ENCODE results near the gene TMEM98.
"Not testable (repeated sequence)": the region's sequence is repeated elsewhere in the genome, so short reads cannot be mapped to it uniquely, and the experiment has no call there.

The TMEM98 gene

GRCh38 chr17:32916134-32916533 is 11.8 kb upstream of the TMEM98 start:
- no peak for DNase-seq

GRCh38 chr17:32917081-32917480 is 10.9 kb upstream of the TMEM98 start:
- no peak for DNase-seq

GRCh38 chr17:32917842-32918241 is 10.1 kb upstream of the TMEM98 start:
- no peak for DNase-seq

GRCh38 chr17:32919876-32920275 is 8.1 kb upstream of the TMEM98 start:
- not testable (repeated sequence) for DNase-seq

GRCh38 chr17:32920293-32920692 is 7.7 kb upstream of the TMEM98 start:
- DNase-seq = no peak

GRCh38 chr17:32921017-32921416 is 6.9 kb upstream of the TMEM98 start:
- DNase-seq = no peak

DNA sequence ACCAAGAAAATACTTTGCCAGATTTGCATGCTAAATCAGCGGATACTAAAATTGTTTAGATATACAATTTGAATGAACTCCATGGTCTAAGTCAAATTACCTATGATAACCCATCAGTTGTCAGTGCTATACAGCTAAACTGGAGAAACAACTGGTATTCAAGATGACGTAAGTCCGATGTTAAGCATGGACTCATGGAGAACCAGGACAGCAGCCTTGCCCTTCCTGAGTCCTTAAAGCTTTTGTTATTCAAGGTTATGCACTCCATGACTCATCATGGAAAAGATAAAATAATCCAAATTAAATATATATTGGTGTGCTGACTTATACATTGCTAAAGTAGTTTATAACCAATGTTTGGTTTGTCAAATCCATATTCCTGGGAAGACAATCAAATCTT is 4.0 kb upstream of the TMEM98 start:
- not testable (repeated sequence) for DNase-seq

DNA sequence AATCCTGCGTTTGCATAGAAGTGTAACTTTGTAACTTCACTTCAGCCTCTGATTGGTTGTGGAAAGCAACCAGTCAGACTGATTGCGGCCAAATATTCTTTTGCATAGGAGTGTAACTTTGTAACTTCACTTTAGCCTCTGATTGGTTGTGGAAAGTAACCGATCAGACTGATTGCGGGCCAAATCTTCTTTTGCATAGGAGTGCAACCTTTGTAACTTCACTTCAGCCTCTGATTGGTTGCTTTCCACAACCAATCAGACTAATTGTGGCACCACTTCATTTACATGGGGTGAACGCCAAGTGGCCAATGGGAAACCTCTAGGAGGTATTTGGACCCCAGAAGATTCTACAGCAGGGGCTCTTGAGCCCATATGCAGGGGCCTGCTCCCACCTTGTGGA is 1.8 kb upstream of the TMEM98 start:
- no peak for DNase-seq

- DNase-seq = not testable (repeated sequence)
These were observed 1.2 kb upstream of the TMEM98 start for GRCh38 chr17:32926789-32927188.

GRCh38 chr17:32927201-32927723 is 691 bp upstream of the TMEM98 start:
- DNase-seq = no peak

DNA sequence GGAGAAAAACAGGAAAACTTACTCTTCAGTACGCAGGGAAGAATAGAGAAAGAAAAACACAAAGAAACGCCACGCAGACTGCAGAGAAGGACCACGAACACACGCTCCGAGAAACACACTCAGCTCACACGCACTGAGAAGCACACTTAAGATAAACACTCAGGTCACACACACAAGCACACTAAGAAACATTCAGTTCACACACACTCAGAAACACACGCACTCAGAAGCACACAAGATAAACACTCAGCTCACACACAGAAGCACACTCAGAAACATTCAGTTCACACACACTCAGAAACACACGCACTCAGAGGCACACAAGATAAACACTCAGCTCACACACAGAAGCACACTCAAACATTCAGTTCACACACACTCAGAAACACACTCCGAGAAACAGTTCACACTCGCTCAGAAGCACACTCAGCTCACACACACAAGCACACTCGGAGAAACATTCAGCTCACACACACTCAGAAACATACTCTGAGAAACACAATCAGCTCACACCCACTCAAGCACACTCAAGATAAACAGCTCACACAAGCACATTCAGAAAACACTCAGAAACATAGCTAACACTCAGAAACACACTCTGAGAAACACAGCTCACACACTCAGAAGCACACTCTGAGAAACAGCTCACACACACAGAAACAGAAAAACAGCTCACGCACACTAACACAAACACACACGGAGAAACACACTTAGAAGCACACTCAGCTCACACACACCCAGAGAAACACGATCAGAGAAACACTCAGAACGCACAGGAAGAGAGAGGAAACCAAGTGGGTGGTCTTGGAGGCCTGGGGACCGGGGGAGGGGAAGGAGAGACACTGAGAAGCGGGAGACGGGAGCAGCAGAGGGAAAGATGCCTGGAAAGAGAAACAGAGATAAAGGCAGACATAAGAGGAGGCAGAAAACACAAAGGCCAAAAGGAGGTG is 908 bp downstream of the TMEM98 start:
- no peak for DNase-seq

DNA sequence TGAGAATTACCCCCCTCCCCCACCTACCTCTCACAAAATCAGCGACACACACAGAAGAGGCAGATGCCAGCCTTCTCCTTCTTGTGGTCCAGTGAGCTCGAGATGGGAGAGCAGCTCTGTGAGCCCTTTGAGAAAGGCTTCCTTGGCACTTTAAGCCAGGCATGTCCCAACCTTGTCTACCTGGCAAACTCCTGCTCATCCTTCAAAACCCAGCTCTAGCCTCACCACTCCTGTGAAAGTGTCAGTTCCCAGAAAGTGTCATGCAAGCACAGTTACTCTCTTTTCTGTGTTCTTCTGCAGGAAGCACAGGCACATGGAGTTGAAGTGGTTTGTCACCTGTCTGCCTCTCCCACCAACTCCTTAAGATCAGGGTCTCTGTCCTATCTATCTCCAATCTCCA is 1.6 kb downstream of the TMEM98 start:
- DNase-seq = no peak

GRCh38 chr17:32930512-32930911 is 2.6 kb downstream of the TMEM98 start:
- no peak for DNase-seq

GRCh38 chr17:32931686-32932085 is 3.7 kb downstream of the TMEM98 start:
- no peak for DNase-seq

DNA sequence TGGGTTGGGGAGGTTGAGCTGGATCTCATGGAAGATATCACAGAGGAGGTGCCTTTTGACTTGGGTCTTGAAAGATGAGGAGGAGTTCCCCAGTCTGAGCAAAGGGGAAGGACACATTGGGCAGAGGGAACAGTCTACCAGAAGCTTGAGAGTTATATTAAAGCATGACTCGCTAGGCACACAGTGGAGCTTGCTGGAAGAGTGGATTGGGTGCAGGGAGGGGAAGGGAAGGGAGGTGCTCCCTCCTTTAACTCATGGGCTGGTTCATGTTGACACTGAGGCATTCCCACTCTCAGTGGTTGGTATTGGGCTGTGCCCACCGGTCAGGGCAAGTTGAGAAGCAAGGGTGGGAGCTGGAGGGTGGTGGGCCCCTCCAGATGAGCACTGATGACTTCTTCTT is 5.9 kb downstream of the TMEM98 start:
- no peak for DNase-seq

- no peak for DNase-seq
These were observed 7.8 kb downstream of the TMEM98 start for GRCh38 chr17:32935726-32936125.

- no peak for DNase-seq
These were observed 8.4 kb downstream of the TMEM98 start for GRCh38 chr17:32936186-32936893.

GRCh38 chr17:32936894-32937500 is 9.0 kb downstream of the TMEM98 start:
- peak; percentile 63 to 66 for DNase-seq

DNA sequence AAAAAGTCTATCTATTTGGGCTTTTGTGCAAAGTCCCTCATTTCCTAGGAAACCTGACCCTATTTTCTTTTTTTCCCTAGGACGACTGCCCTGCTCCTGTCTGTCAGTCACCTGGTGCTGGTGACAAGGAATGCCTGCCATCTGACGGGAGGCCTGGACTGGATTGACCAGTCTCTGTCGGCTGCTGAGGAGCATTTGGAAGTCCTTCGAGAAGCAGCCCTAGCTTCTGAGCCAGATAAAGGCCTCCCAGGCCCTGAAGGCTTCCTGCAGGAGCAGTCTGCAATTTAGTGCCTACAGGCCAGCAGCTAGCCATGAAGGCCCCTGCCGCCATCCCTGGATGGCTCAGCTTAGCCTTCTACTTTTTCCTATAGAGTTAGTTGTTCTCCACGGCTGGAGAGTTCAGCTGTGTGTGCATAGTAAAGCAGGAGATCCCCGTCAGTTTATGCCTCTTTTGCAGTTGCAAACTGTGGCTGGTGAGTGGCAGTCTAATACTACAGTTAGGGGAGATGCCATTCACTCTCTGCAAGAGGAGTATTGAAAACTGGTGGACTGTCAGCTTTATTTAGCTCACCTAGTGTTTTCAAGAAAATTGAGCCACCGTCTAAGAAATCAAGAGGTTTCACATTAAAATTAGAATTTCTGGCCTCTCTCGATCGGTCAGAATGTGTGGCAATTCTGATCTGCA is 12.9 kb downstream of the TMEM98 start:
- no peak for DNase-seq

- no peak for DNase-seq
These were observed 13.6 kb downstream of the TMEM98 start for GRCh38 chr17:32941419-32942032.

DNA sequence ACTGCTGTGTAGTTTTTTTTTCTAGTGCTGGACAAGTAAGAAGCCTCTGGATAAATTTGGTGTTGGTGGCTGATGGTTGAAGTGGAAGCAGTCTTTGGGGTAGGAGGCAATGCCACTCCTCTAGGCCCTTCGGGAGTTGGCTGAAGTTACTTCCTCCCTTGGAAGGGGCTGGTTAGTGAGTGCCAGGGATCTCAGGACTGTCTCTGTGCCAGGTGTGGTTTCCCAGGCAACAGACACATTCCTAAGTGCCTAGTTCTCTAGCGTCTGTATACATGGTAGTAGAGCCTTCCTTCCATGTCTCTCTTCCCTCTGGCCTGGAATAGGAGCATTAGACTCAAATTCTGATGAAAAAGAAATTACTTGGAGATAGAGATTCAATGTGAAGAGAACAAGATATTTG is 15.3 kb downstream of the TMEM98 start:
- DNase-seq = no peak

DNA sequence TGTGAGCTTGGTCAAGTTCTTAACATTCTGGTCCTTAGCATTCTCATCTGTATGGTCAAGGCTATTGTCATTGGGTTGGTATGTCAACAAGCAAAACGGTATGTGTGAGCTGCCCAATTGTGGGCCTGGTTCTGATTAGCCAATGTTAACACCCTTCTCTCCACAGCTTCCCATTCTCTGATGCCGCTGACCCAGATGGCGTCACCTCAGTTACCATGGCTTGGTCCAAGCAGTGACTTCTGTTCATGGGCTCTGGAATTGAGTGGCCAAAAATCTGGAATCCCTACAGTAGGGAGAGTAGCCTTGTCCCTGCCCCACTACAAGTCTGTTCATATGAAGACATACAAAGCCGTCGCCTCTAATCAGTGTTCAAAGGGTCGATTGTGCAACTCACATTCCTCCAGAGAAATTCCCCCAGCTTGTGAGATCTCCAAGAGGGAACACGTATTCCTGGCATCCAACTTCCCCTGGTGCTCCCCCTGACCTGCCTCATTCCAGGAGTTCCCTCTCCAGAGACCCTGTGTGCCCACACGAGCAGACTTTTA is 15.8 kb downstream of the TMEM98 start:
- no peak for DNase-seq

Data from activated CD4-positive, alpha-beta T cell treated with anti-CD3 and anti-CD28 coated beads for 4 hours (primary cell).